ENCODE measurements around the gene GLIPR1.
A peak's percentile ranks its signal among the peaks of the same experiment; 100 is the strongest.
"Not testable (repeated sequence)": the region's sequence is repeated elsewhere in the genome, so short reads cannot be mapped to it uniquely, and the experiment has no call there.

The GLIPR1 gene

DNA sequence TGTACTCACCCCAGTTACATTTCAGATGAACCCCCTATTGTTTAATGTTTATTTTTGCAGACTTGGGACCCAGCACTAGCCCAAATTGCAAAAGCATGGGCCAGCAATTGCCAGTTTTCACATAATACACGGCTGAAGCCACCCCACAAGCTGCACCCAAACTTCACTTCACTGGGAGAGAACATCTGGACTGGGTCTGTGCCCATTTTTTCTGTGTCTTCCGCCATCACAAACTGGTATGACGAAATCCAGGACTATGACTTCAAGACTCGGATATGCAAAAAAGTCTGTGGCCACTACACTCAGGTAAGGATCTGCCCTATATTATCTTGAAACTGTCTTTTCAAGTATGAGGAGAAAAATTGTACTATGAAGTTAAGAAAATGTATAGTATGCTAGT lies 1.2 kb downstream of the GLIPR1 start:
- H3K4me3 ChIP-seq (ENCODE audit: low read depth, low read length) = peak overlapping the region; percentile 75
- peak; percentile 72 for DNase-seq (ENCODE audit: low read depth)

DNA sequence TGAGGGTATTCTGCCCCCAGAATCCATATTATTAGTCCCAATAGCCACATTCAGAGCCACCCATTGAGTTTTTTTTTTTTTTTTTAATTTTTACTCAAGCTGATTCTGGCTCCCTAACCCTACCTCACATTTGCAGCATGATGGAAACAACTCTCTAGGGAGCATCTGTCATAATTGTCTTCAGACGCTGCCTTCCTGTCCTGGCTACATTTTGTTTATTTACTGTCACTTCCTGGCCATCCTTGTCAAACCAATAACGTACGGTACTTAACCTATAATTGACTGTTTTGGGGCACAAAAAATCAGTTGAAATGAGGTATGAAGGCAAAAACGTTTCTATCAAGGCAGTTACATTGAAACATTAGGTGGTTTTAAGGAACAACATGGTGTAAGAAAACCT lies 2.1 kb downstream of the GLIPR1 start:
- peak overlapping the region; percentile 75 for H3K4me3 ChIP-seq (ENCODE audit: low read depth, low read length)
- TF ChIP-seq, protein P1, sequence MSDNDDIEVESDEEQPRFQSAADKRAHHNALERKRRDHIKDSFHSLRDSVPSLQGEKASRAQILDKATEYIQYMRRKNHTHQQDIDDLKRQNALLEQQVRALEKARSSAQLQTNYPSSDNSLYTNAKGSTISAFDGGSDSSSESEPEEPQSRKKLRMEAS (IDR thresholded peaks at IDR 0.05; ENCODE audit: low read depth, low read length) = no peak
- TF ChIP-seq POLR2A (IDR thresholded peaks at IDR 0.05; ENCODE audit: extremely low read depth, insufficient read length) (no peak), MYC (IDR thresholded peaks at IDR 0.05; ENCODE audit: low read depth, low read length) (no peak)
- TF ChIP-seq, protein P2, sequence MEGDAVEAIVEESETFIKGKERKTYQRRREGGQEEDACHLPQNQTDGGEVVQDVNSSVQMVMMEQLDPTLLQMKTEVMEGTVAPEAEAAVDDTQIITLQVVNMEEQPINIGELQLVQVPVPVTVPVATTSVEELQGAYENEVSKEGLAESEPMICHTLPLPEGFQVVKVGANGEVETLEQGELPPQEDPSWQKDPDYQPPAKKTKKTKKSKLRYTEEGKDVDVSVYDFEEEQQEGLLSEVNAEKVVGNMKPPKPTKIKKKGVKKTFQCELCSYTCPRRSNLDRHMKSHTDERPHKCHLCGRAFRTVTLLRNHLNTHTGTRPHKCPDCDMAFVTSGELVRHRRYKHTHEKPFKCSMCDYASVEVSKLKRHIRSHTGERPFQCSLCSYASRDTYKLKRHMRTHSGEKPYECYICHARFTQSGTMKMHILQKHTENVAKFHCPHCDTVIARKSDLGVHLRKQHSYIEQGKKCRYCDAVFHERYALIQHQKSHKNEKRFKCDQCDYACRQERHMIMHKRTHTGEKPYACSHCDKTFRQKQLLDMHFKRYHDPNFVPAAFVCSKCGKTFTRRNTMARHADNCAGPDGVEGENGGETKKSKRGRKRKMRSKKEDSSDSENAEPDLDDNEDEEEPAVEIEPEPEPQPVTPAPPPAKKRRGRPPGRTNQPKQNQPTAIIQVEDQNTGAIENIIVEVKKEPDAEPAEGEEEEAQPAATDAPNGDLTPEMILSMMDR (IDR thresholded peaks at IDR 0.05; ENCODE audit: low read depth, low read length) = no peak
- DNase-seq (ENCODE audit: low read depth) = peak; percentile 75

More for the DNA sequence above, 1.2 kb downstream of the GLIPR1 start:
- TF ChIP-seq, protein P1 (IDR thresholded peaks at IDR 0.05; ENCODE audit: low read depth, low read length) = no peak
- TF ChIP-seq, protein P2 (IDR thresholded peaks at IDR 0.05; ENCODE audit: low read depth, low read length) = no peak
- no peak for TF ChIP-seq MYC (IDR thresholded peaks at IDR 0.05; ENCODE audit: low read depth, low read length)
- TF ChIP-seq POLR2A (IDR thresholded peaks at IDR 0.05; ENCODE audit: extremely low read depth, insufficient read length) = no peak

DNA sequence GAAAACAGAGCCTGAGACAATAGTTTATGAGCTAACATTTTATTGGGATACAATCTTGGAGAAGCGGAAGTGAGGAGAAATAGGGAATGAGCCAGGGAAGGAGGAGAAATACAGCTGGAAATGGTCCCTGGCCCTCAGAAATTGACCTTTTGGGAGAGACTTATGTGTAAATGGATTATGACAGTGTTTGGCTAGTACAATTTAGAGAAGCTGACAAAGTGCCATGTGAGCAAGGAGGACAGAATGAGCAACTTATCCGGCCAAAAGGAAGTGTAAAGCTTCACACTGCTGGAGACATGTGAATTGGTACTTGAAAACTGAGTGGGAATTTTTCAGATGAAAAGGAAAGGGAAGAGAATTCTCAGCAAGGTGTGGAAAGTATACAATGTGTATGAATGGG lies 2.9 kb downstream of the GLIPR1 start:
- DNase-seq (ENCODE audit: low read depth) = no peak
- TF ChIP-seq, protein P1 (IDR thresholded peaks at IDR 0.05; ENCODE audit: low read depth, low read length) = no peak
- TF ChIP-seq POLR2A (IDR thresholded peaks at IDR 0.05; ENCODE audit: extremely low read depth, insufficient read length) (no peak), MYC (IDR thresholded peaks at IDR 0.05; ENCODE audit: low read depth, low read length) (no peak)
- TF ChIP-seq, protein P2 (IDR thresholded peaks at IDR 0.05; ENCODE audit: low read depth, low read length) = no peak
- peak overlapping the region; percentile 75 for H3K4me3 ChIP-seq (ENCODE audit: low read depth, low read length)

DNA sequence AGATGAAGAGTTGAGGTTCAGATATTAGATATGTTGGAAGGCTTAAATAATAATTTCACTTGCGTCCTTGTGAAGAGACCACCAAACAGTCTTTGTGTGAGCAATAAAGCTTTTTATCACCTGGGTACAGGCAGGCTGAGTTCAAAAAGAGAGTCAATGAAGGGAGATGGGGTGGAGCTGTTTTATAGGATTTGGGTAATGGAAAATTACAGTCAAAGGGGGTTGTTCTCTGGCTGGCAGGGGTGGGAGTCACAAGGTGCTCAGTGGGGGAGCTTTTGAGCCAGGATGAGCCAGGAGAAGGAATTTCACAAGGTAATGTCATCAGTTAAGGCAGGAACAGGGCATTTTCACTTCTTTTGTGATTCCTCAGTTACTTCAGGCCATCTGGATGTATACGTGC lies 3.9 kb downstream of the GLIPR1 start:
- peak overlapping the region; percentile 9 for H3K4me3 ChIP-seq (ENCODE audit: low read depth, low read length)
- not testable (repeated sequence) for DNase-seq (ENCODE audit: low read depth)

DNA sequence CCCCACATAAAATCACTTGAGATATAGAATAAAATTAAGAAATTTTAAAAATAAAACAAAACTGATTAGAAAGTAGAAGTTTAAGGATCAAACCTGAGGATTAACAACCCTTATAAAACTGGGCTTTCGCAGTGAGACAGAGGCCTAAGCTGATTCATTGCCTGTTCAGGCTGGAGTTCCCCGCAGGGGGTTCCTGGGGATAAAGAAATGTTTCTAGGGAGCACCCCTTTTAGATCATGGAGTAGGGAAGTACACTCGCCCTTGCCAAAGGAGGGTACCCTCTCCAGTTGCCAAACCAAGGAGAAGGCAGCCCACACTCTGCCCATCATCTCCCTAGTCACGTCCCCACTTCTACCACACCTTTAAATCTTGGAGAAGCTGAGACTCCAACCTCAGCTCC lies 6.8 kb downstream of the GLIPR1 start:
- H3K4me3 ChIP-seq (ENCODE audit: low read depth, low read length) = no peak overlapping the region
- no peak for TF ChIP-seq POLR2A (IDR thresholded peaks at IDR 0.05; ENCODE audit: extremely low read depth, insufficient read length)
- DNase-seq (ENCODE audit: low read depth) = no peak

DNA sequence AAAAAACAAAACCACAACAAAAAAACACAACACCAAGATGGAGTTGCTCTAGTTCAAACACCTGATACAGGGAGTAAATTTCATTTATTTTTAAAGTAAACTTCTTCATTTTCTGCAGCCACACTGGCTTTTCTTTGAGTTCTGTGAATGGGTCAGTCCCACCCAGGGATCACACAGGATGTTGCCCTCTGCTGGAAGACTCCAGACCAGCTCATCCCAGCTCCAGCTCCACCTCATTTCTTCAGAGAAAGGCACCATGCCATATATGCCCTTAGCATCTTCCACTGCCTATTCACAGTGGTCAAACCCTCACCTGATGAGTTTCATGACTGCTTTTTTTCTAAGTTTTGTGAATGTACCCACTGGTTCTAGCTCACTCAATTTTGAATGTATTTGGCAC lies 8.0 kb downstream of the GLIPR1 start:
- TF ChIP-seq, protein P2 (IDR thresholded peaks at IDR 0.05; ENCODE audit: low read depth, low read length) = peak; percentile 60
- TF ChIP-seq, protein P1 (IDR thresholded peaks at IDR 0.05; ENCODE audit: low read depth, low read length) = no peak
- no peak for TF ChIP-seq MYC (IDR thresholded peaks at IDR 0.05; ENCODE audit: low read depth, low read length)
- peak; percentile 64 for DNase-seq (ENCODE audit: low read depth)
- no peak overlapping the region for H3K4me3 ChIP-seq (ENCODE audit: low read depth, low read length)

DNA sequence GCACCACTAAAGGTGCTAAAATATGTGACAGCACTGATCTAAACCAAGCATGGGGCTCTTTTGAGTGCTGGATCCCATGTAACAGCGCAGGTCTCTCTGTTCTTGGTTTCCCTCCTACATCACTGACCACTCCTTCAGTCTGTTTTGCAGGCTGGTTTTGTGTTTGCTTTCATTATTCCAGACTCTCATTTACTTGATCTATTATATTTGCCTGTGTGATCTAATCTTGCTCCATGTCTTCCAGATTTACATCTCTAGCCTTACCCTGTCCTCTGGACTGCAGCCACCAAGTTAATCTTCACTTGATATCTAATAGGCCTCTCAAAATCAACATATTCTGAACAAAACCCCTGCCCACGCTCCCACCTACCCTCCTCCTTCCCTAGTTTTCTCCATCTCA lies 8.6 kb downstream of the GLIPR1 start:
- no peak overlapping the region for H3K4me3 ChIP-seq (ENCODE audit: low read depth, low read length)
- TF ChIP-seq, protein P2 (IDR thresholded peaks at IDR 0.05; ENCODE audit: low read depth, low read length) = no peak
- TF ChIP-seq, protein P1 (IDR thresholded peaks at IDR 0.05; ENCODE audit: low read depth, low read length) = no peak
- TF ChIP-seq MYC (IDR thresholded peaks at IDR 0.05; ENCODE audit: low read depth, low read length) = no peak
- TF ChIP-seq POLR2A (IDR thresholded peaks at IDR 0.05; ENCODE audit: extremely low read depth, insufficient read length) = no peak
- no peak for DNase-seq (ENCODE audit: low read depth)
